GM12873 (cell line): Measurements from ENCODE around the gene NR1D1.

Experiments used
- TF ChIP-seq, protein P1 (sequence below): IDR thresholded peaks from 2 replicates; pipeline ENCODE4 v1.5.1; 2012; ENCODE audit warnings: low read depth, mild to moderate bottlenecking, moderate library complexity, low read length, control low read depth; ENCODE audit not compliant: insufficient read depth; ENCODE audit errors: missing control alignments

The NR1D1 gene

GRCh38 chr17:40075942-40076498 is 24.4 kb downstream of the NR1D1 start:
- TF ChIP-seq, protein P1, sequence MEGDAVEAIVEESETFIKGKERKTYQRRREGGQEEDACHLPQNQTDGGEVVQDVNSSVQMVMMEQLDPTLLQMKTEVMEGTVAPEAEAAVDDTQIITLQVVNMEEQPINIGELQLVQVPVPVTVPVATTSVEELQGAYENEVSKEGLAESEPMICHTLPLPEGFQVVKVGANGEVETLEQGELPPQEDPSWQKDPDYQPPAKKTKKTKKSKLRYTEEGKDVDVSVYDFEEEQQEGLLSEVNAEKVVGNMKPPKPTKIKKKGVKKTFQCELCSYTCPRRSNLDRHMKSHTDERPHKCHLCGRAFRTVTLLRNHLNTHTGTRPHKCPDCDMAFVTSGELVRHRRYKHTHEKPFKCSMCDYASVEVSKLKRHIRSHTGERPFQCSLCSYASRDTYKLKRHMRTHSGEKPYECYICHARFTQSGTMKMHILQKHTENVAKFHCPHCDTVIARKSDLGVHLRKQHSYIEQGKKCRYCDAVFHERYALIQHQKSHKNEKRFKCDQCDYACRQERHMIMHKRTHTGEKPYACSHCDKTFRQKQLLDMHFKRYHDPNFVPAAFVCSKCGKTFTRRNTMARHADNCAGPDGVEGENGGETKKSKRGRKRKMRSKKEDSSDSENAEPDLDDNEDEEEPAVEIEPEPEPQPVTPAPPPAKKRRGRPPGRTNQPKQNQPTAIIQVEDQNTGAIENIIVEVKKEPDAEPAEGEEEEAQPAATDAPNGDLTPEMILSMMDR, result no peak

DNA sequence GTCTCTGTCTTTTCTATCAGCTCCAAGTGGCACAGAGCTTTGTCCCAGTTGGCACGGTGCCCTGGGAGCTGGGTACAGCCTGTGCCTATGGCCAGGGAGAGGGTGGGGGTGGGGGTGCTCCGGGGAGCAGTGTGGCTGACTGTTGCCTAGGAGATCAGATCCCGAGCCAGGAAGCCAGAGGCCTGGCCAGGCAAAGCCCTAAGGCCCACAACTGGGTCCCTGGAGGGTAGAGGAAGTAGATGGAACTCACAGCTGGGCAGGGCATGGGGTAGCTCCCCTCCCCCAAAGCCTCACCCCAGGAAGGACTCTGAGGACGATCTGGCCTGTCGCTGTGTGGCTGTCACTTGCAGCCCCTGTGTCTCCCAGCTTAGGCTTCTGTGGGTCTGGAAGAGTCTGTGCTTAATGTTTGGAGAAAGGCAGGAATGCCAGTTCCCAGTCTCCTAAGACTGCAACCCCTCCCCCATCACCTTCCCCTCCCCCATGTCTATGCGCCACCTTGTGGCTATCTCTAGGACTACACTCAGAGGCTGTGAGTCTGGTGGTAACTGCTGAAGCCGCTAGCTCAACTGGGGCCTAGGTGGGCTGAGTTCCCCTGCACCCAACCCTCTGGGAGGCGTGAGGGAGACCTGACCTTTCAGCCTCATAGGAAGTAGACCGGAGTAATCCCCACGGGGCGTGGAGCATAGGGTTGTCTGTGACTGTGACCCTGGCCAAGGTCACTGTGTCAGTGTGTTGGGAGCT is 25.0 kb downstream of the NR1D1 start:
- TF ChIP-seq, protein P1, result peak; percentile 95

GRCh38 chr17:40074871-40075200 is 25.6 kb downstream of the NR1D1 start:
- TF ChIP-seq, protein P1, result no peak

- TF ChIP-seq, protein P1, result no peak
Observed at GRCh38 chr17:40074175-40074512, 26.2 kb downstream of the NR1D1 start.

DNA sequence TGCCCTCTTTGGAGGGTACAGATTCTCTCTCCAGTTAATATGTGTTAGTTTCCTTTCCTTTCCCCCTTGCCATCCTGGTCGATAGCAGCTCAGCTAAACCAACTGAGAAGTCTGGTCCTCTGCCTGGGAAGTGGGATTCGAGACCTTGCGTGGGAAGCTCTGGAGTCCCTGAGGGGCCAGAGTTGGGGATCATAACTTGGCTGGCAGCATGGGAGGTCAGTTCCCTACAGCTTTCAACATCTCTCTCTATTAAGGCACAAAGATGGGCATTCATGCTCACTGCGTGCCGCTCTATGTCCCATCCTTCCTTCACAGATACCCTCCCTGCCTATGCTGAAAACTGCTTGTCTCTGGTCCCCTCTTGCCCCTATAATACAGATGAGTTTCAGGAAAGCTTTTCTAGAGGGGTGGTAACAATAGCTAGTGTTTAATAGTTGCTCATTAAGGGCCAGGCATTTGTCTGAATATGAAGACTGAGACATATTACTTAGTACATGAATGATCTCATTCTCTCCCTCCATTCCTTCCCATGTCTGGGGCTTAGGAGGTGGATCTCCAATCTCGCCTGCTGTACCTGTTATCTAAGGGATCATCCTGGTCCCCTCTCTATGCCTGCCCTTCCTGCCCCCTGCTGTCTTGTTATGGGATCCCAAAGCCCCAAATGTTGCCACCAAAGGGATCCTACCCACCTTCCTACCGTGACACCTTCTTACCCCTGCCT is 26.8 kb downstream of the NR1D1 start:
- TF ChIP-seq, protein P1, result no peak

DNA sequence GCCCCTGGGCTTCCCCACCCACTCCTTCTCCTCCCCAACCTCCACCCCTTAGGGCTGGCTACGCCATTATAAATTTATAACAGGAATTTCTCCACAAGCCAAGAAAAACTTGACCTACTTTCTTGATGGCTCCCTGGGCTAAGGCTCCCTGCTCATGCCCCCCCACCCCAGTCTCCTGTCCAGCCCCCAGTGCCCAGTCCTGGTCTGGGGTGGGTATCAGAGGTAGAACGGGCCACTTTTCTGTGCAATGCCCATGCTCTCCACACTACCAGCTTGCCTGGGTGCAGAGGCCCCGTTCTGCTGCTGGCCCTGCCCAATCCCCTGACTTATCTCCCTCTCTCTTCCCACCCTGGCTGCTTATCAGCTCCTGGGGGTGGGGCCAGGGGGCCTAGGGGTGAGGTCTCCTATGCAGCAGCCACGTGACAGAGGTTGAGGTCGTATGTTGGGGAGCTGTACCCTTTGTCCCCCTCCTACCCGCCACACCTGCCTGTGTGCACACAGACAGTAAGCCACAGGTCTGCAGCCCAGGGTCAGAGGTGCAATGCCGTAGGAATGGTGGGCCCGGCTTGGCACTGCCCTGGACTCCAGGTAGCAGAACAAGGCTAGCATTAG is 27.5 kb downstream of the NR1D1 start:
- TF ChIP-seq, protein P1, result no peak
